Activated CD4-positive, alpha-beta T cell treated with anti-CD3 and anti-CD28 coated beads for 36 hours (primary cell): Measurements from ENCODE around the gene SF1. TPM values are rescaled to one million over a fixed set of nuclear protein-coding genes. Genes with fewer than 3 reads are reported as not detected.
A peak's percentile ranks its signal among the peaks of the same experiment; 100 is the strongest.

Source experiments
- ATAC-seq: fragments of 200-7000 bp; cut with Tn5 transposase; one replicate; pipeline ENCODE4 v1.10.0; 2021; ENCODE audit warnings: mild to moderate bottlenecking, moderate library complexity
- CTCF ChIA-PET: fragments of 350-600 bp; sonication (Branson Sonifier 250); formaldehyde crosslinking; loops from one replicate; lab custom pipeline; 2021; ENCODE audit warnings: antibody characterized with exemption; lab: Charles Lee
- POLR2A ChIA-PET: fragments of 350-600 bp; sonication (Branson Sonifier 250); formaldehyde crosslinking; loops from one replicate; lab custom pipeline; 2021; ENCODE audit warnings: antibody characterized with exemption, inconsistent platforms; lab: Charles Lee
- DNase-seq: peaks from one replicate; pipeline ENCODE4 v3.0.0-alpha.2; 2020
- H3K27ac Mint-ChIP-seq: one replicate; pipeline ENCODE4 v1.8.0; 2021; ENCODE audit warnings: mixed read lengths
- H3K27me3 Mint-ChIP-seq: one replicate; pipeline ENCODE4 v1.8.0; 2021; ENCODE audit warnings: mixed read lengths
- H3K36me3 Mint-ChIP-seq: one replicate; pipeline ENCODE4 v1.8.0; 2021; ENCODE audit warnings: low read depth, mixed read lengths
- H3K4me1 Mint-ChIP-seq: one replicate; pipeline ENCODE4 v1.8.0; 2021; ENCODE audit warnings: mixed read lengths
- H3K4me3 Mint-ChIP-seq: one replicate; pipeline ENCODE4 v1.8.0; 2021; ENCODE audit warnings: mild to moderate bottlenecking, moderate library complexity, mixed read lengths
- H3K9me3 Mint-ChIP-seq: one replicate; pipeline ENCODE4 v1.8.0; 2021; ENCODE audit warnings: low read depth, mixed read lengths
- intact Hi-C, 2 experiments: fragments of 100-400 bp; cut with DNase I in 1 of 2; cut with micrococcal nuclease in 1 of 2; formaldehyde crosslinking; loops; one replicate each; pipeline versions ENCODE4 v1.14.2 to v1.15.1; 2022 to 2024; cut with DNase I, micrococcal nuclease
- total RNA-seq, 2 experiments: library from RNA; stranded (reverse); gene quantifications; one replicate each; pipeline ENCODE4 v1.2.3, GENCODE V29; 2021

The SF1 gene
- total RNA-seq, 2 experiments from 2014 or later, result 318 to 362 TPM

DNA sequence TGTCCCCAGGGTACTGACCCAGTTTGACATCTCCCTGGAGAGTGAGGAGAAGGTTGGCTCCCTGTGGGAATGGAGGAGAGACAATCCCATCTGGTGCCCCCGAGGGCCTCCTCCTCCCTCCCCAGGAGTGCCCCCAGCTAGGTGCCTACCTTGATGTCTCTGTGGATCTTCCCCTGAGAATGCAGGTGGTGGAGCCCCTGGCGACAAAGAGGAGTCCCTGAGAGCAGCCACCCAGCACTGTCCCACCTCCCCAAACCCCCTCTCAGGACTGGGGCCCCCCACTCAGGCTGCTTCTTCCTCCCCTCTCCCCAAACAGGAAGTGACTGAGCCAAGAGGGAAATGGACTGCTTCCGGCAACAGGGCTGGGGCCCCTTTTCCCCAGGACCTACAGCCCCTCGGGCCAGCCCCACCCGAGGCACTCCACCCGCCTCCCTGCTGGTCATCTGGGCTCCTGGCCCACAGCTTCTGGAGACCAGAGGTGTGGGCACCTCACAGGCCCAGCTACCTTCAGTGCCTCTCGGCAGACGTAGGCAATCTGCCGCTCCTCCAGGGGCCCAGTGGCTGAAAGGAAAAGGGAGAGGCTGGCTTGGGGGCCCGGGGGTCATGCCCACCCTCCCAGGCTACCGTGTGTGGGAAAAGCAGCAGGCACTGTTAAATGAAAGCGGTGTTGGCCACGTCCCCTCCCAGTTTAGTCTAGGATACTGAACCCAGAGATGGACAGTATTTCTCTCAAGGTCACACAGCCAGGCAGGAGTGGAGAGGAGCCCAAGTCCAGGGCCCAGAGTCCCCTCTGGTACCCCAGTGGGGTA is 23.4 kb upstream of the SF1 start:
- intact Hi-C loops, result loop anchor here (2.0 to 5.0 kb wide), 3 partner anchors 23 to 461 kb away; partner anchors contain the start of genes FAU (in 1 of the 2), MRPL49 (in 1 of the 2), POLA2 (in 1 of the 2) and SF1 (in 1 of the 2)
- peak overlapping the region; percentile 77 for H3K27ac Mint-ChIP-seq
- ChIA-PET POLR2A (interaction anchor here (0.6 kb wide), 1 partner anchor 62 kb away, joined by 3 read pairs; no protein-coding TSS in a partner anchor), CTCF (interaction anchor here (0.6 to 1.8 kb wide), 2 partner anchors 17 to 29 kb away, joined by 4 to 5 read pairs; no protein-coding TSS in a partner anchor)
- no peaks in the 10 kb centered on the region for H3K9me3 Mint-ChIP-seq
- peaks cover 21% of the 10 kb centered on the region for H3K36me3 Mint-ChIP-seq
- DNase-seq, result no peak
- peaks cover 20% of the 10 kb centered on the region for H3K4me1 Mint-ChIP-seq
- no peak for ATAC-seq
- H3K4me3 Mint-ChIP-seq, result peak overlapping the region; percentile 75
- H3K27me3 Mint-ChIP-seq, result no peaks in the 10 kb centered on the region

DNA sequence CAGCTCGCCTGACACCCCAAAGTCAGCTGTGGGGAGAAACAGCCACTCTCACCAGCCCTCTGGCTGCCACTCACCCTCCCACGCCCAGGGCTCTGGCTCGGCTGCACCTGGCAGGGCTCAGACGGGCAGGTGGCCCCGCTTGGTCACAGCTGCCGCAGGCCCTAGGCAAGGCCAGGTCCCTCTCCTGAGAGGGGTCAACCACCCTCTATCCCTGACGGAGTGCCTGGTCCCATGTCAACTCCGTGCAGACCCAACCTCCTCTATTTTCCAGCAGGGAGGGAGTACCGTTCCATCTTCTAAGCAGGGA is 22.8 kb upstream of the SF1 start:
- intact Hi-C loops, result loop anchor here in 1 of 2 experiments (5.0 kb wide), 1 partner anchor 461 kb away; the partner anchor contains the start of gene POLA2
- Mint-ChIP-seq H3K4me3 (peak overlapping the region; percentile 75), H3K4me1 (peaks cover 20% of the 10 kb centered on the region), H3K36me3 (peaks cover 24% of the 10 kb centered on the region), H3K9me3 (no peaks in the 10 kb centered on the region), H3K27me3 (no peaks in the 10 kb centered on the region), H3K27ac (peak overlapping the region; percentile 77)
- no peak for ATAC-seq
- peak; percentile 24 for DNase-seq
- ChIA-PET POLR2A (no interaction called here), CTCF (interaction anchor here (0.6 to 1.8 kb wide), 2 partner anchors 17 to 20 kb away, joined by 3 to 4 read pairs; no protein-coding TSS in a partner anchor)

DNA sequence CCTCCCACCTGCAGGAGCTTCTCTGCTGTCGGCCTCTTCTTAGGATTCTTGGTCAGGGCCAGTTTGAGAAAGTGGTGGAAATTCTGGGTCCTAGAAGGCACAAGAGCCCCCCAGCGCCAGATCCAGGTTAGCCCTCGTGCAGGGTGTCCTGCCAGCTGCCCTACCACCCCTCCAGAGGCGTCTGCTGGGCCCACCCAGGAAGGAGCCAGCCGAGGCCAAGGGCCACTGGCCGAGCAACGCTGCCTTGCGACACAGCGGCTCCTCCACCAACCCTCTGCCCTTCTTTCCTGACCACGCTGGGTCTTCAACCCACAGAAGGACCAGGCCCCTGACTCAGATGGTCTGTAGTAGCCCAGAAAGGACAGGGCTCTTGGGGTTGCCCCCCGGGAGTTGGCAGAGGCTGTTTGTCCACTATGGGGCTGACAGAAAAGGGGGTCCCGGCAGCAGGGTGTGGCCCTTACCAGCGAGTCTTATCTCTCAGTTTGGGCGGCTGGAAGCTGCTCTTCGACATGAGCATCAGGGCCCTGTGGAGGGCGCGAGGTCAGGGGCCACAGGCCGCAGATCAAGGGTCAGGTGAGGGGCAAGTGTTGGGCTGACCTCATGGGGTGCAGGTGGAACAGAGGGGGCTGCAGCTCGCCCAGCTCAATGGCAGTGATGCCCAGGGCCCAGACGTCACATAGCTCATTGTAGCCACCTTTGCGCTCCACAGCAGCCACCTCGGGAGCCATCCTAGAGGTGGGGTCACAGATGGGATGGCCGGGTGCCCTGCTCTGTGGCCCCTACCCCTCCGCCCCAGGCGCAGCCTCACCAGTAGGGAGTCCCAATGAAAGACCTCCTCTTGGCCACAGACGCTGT is 22.2 kb upstream of the SF1 start:
- DNase-seq (no peak), ATAC-seq (no peak)
- H3K4me3 Mint-ChIP-seq, result peak overlapping the region; percentile 75
- H3K27ac Mint-ChIP-seq, result peak overlapping the region; percentile 77
- no peaks in the 10 kb centered on the region for H3K9me3 Mint-ChIP-seq
- POLR2A ChIA-PET, result no interaction called here
- no peaks in the 10 kb centered on the region for H3K27me3 Mint-ChIP-seq
- H3K36me3 Mint-ChIP-seq, result peaks cover 23% of the 10 kb centered on the region
- H3K4me1 Mint-ChIP-seq, result peaks cover 20% of the 10 kb centered on the region
- CTCF ChIA-PET, result interaction anchor here (0.6 to 1.8 kb wide), 6 partner anchors 13 to 33 kb away, joined by 3 to 5 read pairs (median 4); no protein-coding TSS in a partner anchor
- intact Hi-C loops, result loop anchor here in 1 of 2 experiments (5.0 kb wide), 1 partner anchor 462 kb away; the partner anchor contains the start of gene POLA2

DNA sequence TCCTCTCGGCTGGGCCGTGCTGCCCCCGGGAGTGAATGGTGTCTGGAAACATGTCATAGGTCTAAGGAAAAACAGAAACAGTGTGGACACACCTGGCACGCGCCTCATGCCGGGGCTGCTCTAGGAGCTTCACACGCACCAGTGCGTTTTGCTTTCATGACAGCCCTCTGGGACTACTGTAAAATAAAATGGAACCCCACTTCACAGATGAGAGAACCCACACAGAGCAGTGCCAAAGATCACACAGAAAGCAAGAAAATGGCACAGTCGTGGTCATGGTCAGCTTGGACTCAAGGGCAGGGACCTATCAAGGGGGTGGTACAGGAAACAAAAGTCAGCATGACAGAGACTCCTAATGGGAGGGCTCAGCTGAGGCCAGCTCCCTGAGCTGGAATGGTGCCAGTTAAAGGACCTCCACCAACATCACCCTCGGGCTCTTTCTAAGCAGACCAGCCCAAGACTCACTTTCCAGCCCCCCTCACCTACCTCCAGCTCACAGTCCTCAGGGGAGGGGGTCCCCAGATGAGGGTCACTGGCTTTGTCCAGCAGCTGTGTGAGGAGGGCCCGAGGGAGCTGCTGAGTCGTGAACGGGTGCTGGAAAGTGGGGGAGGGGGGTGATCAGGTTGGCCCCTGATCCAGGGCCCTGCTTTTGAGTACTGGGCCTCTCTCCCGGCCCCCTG is 21.4 kb upstream of the SF1 start:
- H3K4me1 Mint-ChIP-seq, result peaks cover 21% of the 10 kb centered on the region
- intact Hi-C loops, result loop anchor here in 1 of 2 experiments (5.0 kb wide), 1 partner anchor 463 kb away; the partner anchor contains the start of gene POLA2
- ATAC-seq, result no peak
- ChIA-PET CTCF (interaction anchor here (0.9 to 1.2 kb wide), 5 partner anchors 12 to 111 kb away, joined by 3 to 5 read pairs (median 4); no protein-coding TSS in a partner anchor), POLR2A (interaction anchor here (0.6 kb wide), 1 partner anchor 21 kb away, joined by 3 read pairs; no protein-coding TSS in a partner anchor)
- H3K9me3 Mint-ChIP-seq, result no peaks in the 10 kb centered on the region
- DNase-seq, result no peak
- no peak overlapping the region for H3K4me3 Mint-ChIP-seq
- no peaks in the 10 kb centered on the region for H3K27me3 Mint-ChIP-seq
- peaks cover 21% of the 10 kb centered on the region for H3K36me3 Mint-ChIP-seq
- H3K27ac Mint-ChIP-seq, result no peak overlapping the region

DNA sequence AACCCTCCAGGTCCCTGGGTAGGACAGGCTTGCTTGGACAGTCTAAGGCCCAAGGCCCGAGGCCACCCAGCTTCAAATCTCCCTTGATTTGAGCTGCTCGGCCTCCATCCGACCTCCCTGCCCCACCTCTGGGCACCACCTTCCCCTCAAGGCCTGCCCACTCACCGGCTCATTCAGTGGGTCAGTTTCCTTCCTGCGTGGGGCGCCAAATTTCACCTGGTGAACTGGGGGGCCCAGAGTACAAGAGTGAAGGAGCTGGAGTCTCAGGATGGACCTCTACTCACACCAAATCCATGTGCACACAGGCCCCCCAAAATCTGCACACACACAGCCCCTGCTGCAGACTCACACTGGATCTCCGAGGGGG is 20.9 kb upstream of the SF1 start:
- Mint-ChIP-seq H3K27me3 (no peaks in the 10 kb centered on the region), H3K4me3 (no peak overlapping the region), H3K27ac (no peak overlapping the region), H3K9me3 (no peaks in the 10 kb centered on the region), H3K36me3 (peaks cover 21% of the 10 kb centered on the region), H3K4me1 (peaks cover 24% of the 10 kb centered on the region)
- no peak for DNase-seq
- ATAC-seq, result no peak
- POLR2A ChIA-PET, result interaction anchor here (0.6 kb wide), 1 partner anchor 20 kb away, joined by 3 read pairs; no protein-coding TSS in a partner anchor
- intact Hi-C loops, result no loop called here
- CTCF ChIA-PET, result interaction anchor here (0.9 to 1.2 kb wide), 4 partner anchors 11 to 111 kb away, joined by 3 to 5 read pairs (median 4); no protein-coding TSS in a partner anchor

DNA sequence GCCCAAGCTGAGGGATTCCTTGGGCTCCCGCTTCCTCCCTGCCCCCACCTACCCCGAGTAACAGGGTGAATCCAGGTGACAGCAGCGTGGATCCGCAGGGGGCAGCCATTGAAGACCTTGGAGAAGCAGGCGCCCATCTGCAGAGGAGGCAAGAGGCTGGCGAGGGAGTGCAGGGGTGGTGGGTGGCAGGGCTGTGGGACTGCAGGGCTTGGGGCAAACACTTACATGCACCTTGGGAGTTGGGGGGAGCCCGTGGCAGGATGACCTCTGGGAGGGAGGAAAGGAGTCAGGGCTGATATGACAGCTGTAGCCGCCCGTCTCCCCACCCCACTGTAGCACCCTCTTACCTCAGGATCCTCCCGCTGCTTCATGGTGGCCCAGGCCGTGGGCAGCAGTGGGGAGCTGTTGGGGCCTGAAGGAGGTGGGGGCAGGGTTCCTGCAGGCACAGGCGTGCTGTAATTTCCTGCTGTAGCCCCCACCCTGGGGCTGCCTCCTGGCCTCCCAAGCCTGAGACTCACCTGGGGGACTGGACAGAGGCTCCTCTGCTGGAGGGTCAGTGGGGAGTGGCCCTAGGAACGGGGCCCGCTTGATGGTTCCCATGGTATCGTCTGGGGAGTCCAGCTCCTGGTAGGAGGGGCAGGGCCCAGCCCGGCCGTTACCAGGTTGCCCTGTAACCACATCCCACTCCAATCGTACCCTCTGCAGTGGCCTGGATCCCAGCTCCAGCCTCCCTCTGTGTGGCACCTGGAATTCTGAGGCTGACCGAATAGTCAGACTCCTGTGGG is 18.6 kb upstream of the SF1 start:
- H3K4me1 Mint-ChIP-seq, result peaks cover 20% of the 10 kb centered on the region
- ChIA-PET POLR2A (no interaction called here), CTCF (interaction anchor here (0.7 kb wide), 1 partner anchor 149 kb away, joined by 3 read pairs; no protein-coding TSS in a partner anchor)
- DNase-seq (no peak), ATAC-seq (no peak)
- peaks cover 23% of the 10 kb centered on the region for H3K36me3 Mint-ChIP-seq
- intact Hi-C loops, result no loop called here
- no peaks in the 10 kb centered on the region for H3K9me3 Mint-ChIP-seq
- no peak overlapping the region for H3K27ac Mint-ChIP-seq
- H3K27me3 Mint-ChIP-seq, result no peaks in the 10 kb centered on the region
- no peak overlapping the region for H3K4me3 Mint-ChIP-seq

DNA sequence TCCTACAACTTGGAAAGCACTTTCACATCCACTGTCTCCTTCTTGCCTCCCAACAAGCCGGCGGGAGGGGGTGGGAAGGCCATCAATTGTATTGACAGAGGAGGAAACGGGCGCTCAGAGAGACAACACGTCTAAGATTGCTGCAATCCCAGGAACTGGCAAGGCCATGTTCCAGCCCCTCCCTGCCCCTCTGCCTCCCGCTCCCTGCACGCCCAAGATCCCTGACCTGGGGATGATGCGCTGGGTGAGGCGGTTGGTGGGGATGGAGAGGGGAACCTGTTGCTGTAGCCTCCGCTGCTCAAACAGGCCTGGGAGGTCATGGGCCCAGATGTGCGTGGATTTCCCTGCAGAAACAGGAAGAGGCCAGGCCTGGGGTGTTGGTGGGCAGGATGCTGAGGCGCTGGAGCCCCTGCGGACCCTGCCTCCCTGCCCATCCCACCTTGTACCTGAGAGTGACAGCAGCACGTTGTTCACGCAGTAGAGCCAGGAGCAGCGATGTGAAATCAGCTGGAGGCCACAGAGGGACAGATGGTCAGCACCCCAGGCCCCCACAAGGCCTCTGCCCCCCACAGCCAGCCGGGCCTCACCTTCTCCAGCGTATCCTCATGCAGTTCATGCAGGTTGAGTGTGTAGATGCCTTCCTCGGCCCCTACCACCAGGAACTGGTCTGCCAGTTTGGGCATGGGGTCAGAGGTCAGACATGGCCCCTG is 17.9 kb upstream of the SF1 start:
- ChIA-PET CTCF (no interaction called here), POLR2A (no interaction called here)
- no peak overlapping the region for H3K27ac Mint-ChIP-seq
- peaks cover 18% of the 10 kb centered on the region for H3K4me1 Mint-ChIP-seq
- DNase-seq, result no peak
- H3K36me3 Mint-ChIP-seq, result peaks cover 21% of the 10 kb centered on the region
- ATAC-seq, result no peak
- H3K9me3 Mint-ChIP-seq, result no peaks in the 10 kb centered on the region
- intact Hi-C loops, result no loop called here
- H3K4me3 Mint-ChIP-seq, result no peak overlapping the region
- no peaks in the 10 kb centered on the region for H3K27me3 Mint-ChIP-seq

DNA sequence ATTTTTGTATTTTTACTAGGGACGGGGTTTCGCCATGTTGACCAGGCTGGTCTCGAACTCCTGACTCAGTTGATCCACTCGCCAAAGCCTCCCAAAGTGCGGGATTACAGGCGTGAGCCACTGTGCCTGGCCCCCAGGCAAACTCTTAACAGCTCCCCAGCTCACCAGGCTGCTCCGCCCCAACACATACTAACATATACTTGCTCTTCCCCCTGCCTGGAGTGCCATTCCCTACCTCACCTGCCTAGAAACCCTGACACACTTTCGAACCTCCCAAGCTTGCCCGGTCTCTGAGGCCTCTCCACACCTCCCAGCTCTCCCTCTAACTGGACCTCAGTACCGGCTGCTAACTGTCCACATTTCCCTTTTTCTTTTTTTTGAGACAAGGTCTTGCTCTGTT is 16.2 kb upstream of the SF1 start:
- Mint-ChIP-seq H3K4me3 (no peak overlapping the region), H3K9me3 (no peaks in the 10 kb centered on the region), H3K27me3 (no peaks in the 10 kb centered on the region), H3K27ac (no peak overlapping the region), H3K4me1 (peaks cover 14% of the 10 kb centered on the region), H3K36me3 (peaks cover 15% of the 10 kb centered on the region)
- CTCF ChIA-PET, result interaction anchor here (0.7 to 1.3 kb wide), 3 partner anchors 12 to 50 kb away, joined by 3 to 4 read pairs (median 3); partner anchors contain the start of gene CDC42BPG
- intact Hi-C loops, result no loop called here
- ATAC-seq, result no peak
- POLR2A ChIA-PET, result interaction anchor here (0.6 to 0.8 kb wide), 3 partner anchors 16 to 807 kb away, joined by 3 to 4 read pairs (median 3); no protein-coding TSS in a partner anchor
- DNase-seq, result no peak

DNA sequence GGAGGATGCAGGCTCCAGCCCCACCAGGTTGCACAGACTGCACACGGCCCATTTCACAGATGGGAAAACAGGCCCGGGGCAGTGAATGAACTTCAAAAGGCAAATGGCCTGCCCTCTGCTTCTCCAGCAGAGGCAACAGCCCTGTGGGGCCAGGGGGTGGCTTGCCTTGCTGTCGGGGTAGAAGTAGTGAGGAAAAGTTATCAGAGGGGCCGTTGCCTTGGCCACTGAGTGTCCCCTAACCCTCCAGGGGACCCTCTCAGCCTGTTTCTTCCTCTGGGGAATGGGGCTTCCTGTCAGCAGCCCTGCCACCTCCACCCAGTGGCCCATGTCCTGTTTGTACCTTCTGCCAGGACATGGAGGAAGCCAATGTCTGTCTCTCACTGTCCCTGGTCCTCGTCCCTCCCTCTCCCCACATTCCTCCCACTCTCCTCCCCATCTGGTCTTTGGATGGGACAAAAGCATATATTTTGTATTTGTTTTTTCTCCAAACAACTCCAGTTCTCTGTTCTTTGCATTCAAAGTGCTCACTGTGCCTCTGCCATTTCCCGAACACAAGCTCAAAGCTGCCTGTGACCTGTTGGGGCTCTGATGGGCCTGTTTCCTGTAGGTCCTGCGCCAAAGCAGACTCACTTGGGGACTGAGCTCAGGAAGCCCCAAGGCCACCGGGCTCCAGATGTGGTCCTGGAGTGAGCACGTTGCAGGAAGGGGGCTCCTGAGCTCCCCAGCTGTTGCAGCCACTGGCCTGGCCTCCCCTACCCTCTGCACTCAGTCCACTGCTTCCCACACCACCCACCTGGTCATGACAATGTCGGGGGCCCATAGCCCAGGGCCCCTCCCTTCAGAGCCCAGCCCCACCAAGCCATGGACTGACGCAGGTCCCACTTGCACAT is 15.2 kb upstream of the SF1 start:
- Mint-ChIP-seq H3K4me3 (no peak overlapping the region), H3K36me3 (peaks cover 11% of the 10 kb centered on the region), H3K27ac (no peak overlapping the region), H3K4me1 (peaks cover 10% of the 10 kb centered on the region), H3K9me3 (no peaks in the 10 kb centered on the region), H3K27me3 (no peaks in the 10 kb centered on the region)
- intact Hi-C loops, result no loop called here
- ChIA-PET CTCF (interaction anchor here (0.7 to 1.3 kb wide), 3 partner anchors 11 to 51 kb away, joined by 3 to 4 read pairs (median 3); partner anchors contain the start of gene CDC42BPG), POLR2A (no interaction called here)
- no peak for DNase-seq
- no peak for ATAC-seq
